Measurements from ENCODE around the gene USP6NL.

- TF ChIP-seq CTCF (IDR thresholded peaks at IDR 0.05; ENCODE audit: insufficient read depth, low read length) (no peak), REST (IDR thresholded peaks at IDR 0.05; ENCODE audit: insufficient replicate concordance, low read depth) (no peak)
Measured at GRCh38 chr10:11516431-11516746, 95.1 kb downstream of the USP6NL start.

Measured in HL-60 (cell line).